Kidney tubule cell (primary cell): Measurements from ENCODE around the gene ASCC2.

Source experiments
- DNase-seq: peaks from one replicate; pipeline ENCODE4 v3.0.0-alpha.2; 2018; ENCODE audit warnings: low spot score

The ASCC2 gene

DNA sequence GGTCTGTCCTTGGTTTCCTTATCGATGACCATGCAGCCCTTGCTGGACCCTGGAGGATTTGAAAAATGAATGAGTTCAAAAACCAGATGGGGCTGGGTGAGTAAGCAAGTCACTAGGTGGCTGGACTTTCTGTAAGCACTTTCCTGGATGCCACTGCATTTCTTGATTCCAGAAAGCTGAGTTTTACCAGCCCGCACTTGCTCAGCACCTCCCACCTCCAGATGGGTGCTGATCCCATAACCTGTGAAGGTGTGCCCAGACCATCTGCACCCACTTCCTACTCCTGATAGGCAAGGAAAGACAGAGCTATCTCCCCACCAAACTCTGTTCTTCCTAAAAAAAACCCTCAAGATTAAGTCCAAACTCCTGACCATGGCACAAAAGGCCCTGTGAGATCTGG lies 21.1 kb downstream of the ASCC2 start:
- DNase-seq, result no peak

DNA sequence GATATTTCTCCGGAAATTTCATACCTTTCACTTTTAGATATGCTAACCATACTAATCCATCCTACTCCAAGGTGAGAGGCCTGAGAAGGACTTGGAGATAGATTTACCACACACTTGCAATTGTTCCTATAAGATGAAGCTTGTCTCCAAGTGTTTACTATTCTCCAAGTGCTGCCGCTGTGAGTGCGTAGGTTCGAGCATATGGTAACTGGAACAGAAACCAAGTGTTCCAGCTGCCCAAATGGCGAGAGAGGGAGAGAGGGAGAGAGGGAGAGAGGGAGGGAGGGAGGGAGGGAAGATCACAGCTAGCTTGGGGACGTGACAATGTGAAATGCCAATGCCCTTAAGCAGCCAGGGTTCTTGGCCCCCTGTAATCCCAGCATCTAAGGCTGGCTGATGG lies 21.5 kb downstream of the ASCC2 start:
- no peak for DNase-seq

GRCh38 chr22:29816128-29816527 lies 21.9 kb downstream of the ASCC2 start:
- DNase-seq, result no peak

GRCh38 chr22:29815580-29815979 lies 22.5 kb downstream of the ASCC2 start:
- no peak for DNase-seq

DNA sequence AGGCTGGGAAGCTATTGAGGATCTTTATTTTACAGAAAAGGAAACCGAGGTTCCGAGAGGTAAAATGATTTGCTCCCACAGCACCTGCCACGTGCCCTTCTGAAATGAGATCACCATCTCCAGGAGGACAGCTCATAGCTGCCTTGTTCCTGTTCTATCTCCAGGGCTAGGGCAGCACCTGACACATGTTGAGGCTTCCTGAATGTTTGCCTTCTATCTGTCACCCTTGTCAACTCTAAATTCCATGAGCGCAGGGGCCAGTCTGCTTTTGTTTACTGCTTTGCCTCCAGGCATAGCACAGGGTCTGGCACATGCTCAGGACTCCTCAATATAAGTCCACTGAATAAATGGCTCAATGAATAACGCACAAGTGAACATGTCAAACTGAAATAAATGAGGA lies 24.1 kb downstream of the ASCC2 start:
- DNase-seq, result peak; percentile 33

DNA sequence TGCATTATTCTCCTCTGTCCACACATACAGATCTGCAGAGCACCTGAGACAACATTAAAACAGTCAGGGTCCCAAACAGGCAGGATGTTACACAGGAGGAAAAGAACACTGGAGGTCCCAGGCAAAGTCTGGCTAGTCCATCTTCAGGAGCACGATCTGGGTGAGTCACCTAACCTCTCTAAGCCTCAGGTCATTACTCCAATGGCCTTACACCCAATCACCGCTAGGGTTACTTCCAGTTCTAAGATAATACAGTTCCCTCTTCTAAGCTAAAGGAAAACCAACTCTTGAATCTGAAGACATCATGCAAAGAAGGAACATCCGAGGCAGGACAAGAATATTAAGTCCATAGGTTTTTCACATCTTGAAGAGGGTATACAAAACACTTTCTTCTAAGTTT lies 24.5 kb downstream of the ASCC2 start:
- DNase-seq, result peak; percentile 47

DNA sequence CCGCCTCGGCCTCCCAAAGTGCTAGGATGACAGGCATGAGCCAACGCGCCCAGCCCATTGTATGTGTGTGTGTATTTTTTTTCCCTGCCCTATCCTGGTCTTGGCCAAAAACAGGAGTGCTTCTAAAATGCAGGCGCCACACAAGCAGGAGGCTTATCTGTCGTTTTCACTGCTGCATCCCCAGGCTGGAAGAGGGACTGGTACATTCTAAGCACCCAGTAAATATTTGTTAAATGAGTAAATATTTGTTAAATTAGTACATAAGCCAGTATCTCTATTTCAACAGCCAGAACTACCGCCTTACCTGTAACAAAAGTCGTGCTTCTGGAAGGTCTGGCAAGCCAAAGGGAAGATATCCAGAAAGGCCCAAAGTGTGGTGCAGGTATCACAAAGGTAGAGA lies 24.9 kb downstream of the ASCC2 start:
- no peak for DNase-seq

DNA sequence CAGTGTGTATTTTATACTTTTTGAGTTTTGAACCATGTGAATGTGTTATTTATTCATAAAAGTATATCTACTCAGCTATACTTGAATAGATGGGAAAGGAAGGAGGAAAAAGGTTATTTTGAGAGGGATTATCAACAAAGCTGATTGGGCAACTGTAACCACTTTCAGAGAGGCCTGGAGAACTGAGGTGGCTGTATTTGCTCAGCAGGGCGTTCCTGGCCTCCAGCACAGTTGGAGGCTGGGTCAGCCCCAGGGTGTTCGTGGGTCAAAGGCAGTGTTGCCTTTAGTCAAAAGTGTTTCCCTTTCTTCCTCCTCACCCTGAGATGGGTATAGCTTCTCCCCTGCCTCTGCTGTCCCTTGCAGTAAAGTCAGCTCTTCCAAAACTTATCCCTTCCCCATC lies 26.7 kb downstream of the ASCC2 start:
- no peak for DNase-seq

GRCh38 chr22:29810216-29810615 lies 27.9 kb downstream of the ASCC2 start:
- no peak for DNase-seq

- no peak for DNase-seq
Measured at GRCh38 chr22:29806196-29806595, 31.9 kb downstream of the ASCC2 start.

- no peak for DNase-seq
Measured at GRCh38 chr22:29804985-29805384, 33.1 kb downstream of the ASCC2 start.

- no peak for DNase-seq
Measured at GRCh38 chr22:29803190-29803589, 34.9 kb downstream of the ASCC2 start.

DNA sequence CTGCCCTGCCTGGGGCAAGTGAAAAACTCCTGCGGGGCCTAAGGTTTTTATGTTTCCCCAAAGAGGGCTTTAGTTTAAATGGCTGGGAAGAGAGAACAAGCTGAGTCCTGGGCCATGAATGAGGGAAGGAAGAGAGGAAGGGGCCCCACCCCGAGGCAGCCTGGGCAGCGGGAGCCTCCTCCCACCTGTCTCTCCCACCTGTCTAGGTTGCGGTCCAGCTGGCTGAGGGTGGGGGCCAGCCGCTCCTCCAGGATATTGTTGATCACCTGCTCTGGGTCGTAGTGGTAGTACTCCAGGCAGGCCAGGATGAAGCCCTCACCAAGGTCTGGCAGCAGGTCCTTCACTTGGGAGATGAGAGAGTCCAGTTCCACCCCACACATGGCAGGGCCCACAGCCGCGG lies 36.3 kb downstream of the ASCC2 start:
- no peak for DNase-seq

- no peak for DNase-seq
Measured at GRCh38 chr22:29801153-29801552, 36.9 kb downstream of the ASCC2 start.

DNA sequence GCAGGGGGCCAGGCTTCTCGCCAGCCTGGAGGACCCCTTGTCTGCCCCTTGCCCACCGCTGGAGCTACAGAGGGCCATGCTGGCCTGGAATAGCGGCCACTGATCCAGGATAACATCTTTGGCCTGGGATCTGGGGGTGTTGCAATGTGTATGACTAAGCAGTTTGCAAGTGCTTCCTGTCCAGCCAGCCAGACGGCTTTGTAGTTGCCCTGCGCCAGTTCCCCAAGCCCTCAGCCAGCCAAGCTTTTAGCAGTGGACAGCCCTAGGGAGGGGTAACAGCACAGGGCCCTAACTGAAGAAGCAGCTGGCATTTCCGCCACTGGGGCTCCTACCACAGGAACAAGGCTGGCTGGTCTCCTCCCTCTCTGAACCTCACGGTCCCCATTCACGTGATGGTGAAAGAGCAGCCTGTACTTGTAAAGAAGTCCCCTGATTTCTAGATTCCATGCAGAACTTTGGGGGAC lies 38.8 kb downstream of the ASCC2 start:
- DNase-seq, result peak; percentile 68

GRCh38 chr22:29798801-29799200 lies 39.3 kb downstream of the ASCC2 start:
- no peak for DNase-seq

DNA sequence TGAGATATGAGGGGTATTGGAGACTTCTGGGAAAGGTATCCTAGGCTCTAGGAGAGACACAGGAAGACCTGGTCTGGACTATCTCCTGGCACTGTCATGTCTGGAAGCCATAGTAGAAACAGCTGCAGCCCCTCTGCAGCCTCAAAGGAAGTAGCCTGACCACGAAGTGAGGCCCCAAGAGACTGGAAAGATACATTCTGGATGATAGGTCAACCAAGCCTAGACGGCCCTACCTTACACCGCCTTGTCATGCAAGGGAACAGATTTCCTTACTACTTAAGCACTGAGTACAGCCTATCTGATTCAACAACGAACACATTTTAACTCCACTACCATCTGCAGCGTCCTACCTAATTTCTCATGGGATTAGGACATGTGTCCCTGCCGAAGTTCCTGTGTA lies 39.8 kb downstream of the ASCC2 start:
- DNase-seq, result no peak

GRCh38 chr22:29797351-29797750 lies 40.7 kb downstream of the ASCC2 start:
- DNase-seq, result no peak

- no peak for DNase-seq
Measured at GRCh38 chr22:29795663-29796062, 42.4 kb downstream of the ASCC2 start.

DNA sequence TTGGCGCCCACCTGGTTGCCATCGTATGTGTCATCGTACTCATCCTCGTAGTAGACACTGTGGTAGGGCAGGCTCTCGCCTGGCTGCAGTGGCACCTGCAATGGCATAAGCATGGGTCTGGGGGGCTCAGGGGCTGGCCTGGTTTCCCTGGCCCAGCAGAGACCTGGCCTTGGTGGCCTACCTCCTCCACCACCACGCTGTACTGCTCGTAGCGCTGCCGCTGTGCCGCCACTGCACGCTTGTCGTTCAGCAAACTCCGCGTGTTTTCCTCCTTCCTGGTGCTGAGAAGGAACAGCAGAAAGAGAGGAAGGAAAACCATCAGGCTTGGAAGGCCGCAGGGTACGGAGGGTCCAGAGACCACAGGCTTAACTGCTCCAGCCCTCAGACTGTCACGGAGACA lies 44.7 kb downstream of the ASCC2 start:
- DNase-seq, result no peak

DNA sequence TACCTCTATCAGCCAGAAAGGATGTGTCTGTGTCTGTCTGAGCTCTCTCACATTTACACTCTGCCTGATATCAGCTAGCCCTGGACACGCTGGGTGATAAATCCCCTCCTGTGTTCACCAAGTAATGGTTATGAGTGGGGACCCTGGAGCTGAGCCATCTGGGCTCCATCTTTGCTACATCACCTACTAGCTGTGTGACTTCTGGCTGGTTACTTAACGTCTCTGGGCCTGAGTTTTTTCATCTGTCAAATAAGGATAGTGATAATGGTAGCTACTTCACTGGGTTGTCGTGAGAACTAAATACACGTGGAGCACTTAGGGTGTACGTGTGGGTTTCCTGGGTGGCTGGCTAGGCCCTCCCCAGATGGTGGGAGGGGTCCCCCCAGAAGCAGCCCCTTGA lies 48.0 kb downstream of the ASCC2 start:
- no peak for DNase-seq

DNA sequence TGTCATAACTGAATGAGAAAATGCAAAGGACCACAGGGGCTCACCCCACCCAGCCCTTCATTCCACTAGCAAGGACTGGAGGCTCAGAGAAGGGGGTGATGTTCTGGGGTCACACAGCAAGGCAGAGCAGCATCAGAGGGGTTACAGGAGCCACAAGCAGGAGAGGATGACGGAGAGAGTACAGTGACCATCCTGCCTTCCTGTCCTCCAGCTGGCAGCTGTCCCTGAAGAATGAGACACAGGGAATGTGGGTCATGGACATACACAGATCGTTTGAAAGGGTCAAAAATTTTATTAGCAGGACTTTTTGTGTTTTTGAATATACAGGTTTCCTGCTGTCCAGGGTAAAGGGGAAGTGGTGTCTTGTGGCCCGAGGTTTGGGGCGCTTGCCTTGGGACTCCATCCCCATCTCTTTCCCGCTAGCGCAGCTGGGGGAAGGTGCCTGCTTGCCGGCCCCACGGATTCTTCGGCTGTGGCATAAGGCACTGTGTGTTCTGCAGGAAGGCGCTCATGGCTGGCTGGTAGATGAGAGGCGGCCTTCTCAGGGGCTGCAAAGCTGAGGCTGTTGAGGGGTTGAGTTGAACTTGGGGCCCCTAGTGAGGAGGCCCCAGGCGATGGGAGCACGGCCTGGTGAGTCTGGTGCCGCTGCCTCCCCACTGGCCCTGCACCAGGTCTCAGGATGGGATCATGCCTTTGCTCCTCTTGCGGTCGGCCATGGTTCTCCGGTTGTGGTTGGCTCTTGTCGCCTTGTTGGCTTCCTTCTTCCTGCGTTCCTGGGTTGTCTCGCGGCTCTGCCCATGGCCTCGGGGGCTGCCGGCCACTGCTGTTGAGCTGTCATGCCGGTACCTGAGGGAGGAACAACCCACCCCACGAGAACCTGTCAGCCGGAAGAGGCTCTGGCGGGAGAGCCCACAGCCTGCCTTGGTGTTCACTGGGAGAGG lies 49.5 kb downstream of the ASCC2 start:
- DNase-seq, result no peak

GRCh38 chr22:29787371-29787980 lies 50.6 kb downstream of the ASCC2 start:
- DNase-seq, result no peak

DNA sequence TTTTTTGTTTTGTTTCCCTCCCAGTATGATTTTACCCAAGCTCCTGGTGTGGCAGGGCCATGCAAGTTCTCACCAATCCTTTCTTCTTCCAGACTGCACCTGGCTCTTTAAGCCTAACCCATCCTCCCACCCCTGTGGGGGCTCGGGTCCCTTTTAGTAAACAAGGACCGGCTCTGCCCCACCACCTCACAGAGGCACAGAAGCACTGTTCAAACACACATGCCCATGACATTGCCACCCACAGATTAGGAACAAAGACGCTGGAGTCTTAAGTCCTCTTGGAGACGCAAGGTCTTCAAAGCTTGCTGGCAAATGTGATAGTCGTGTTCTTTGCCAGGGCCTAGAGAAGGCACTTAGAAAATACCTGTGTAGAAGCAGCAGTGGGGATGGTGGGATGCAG lies 52.0 kb downstream of the ASCC2 start:
- DNase-seq, result no peak
